DMS153 treated with DMSO at 0.1 percent for 48 hours (cell line): ENCODE data around the gene MLPH.
"Not testable (repeated sequence)": the region's sequence is repeated elsewhere in the genome, so short reads cannot be mapped to it uniquely, and the experiment has no call there.

Source experiments
- DNase-seq: peaks from one replicate; lab custom pipeline; 2025; ENCODE audit not compliant: unreplicated experiment; lab: John Stamatoyannopoulos, UW

The MLPH gene

GRCh38 chr2:237581326-237581725, 94.3 kb downstream of the MLPH start:
- no peak for DNase-seq

- DNase-seq, result peak; percentile 76
These were observed 95.0 kb downstream of the MLPH start for GRCh38 chr2:237581751-237582746.

DNA sequence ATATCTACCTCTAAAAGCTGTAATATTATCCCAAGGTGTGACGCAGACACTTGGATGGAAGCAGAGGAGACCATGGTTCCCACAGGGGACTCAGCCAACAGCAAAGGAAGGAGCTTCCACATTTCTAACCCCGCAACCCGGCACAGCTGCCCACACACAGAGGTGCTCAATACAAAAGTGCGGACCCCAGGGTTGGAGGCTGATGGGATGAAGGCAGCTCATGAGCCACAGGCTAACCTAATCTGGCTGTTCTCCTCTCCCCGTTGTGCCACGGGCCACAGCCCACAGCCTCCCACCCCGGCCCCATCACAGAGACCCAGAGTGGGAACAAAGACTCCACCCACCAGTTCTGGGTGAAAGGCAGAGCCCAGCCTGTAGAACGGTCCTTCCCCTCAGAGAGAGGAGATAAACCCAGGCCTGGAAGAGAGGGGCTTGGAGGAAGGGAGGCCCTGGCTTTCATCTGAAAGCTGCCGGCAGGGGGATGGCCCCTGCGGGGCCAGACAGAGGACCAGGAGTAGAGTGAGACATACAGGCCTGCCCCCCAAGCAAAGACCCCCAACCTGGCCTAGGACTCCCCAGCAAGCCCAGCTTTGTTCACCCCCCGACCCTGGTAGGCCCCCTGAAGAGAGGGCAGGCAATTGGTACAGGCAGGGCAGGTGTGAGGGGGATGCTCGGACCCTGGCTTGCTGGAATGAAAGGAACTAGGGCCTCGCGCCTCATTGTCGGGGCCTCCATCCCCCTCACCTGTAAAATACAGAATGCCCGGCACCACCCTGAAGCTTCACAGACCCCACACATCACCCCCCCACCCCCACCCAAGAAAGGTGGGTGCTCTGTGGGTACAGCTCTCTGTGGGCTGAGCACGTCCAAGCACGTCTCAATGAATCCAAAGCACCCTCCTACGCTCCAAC, 96.6 kb downstream of the MLPH start:
- DNase-seq, result no peak

DNA sequence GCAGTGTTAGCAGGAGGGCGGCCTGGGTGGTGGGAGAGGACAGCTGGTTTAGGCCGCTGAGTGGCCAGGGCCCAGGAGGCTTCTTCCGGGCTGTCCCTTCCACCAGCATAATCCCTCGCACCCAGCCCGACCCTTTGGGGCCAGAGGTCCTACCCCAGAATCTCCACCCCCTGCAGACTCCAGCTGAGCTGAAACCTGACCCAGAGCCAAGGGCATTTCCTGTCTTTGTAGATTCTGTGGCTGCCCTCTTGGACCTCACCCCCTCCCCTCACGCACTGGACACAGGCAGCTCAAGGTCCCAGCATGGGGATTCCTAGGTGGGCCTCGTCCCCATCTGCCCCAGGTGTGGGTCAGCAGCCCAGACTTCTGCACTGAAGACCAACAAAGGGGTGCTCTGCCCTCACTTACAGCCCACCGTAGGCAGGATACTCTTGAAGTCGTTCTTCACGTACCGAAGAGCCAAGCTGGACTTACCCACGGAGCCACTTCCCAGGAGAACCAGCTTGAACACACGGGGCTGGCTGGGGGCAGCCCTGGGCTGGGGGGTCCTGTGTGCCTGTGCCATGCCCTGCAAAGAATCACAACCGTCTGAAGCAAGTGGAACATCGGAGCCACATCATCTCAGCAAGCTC, 98.7 kb downstream of the MLPH start:
- no peak for DNase-seq

- DNase-seq, result no peak
These were observed 101.1 kb downstream of the MLPH start for GRCh38 chr2:237588044-237588696.

DNA sequence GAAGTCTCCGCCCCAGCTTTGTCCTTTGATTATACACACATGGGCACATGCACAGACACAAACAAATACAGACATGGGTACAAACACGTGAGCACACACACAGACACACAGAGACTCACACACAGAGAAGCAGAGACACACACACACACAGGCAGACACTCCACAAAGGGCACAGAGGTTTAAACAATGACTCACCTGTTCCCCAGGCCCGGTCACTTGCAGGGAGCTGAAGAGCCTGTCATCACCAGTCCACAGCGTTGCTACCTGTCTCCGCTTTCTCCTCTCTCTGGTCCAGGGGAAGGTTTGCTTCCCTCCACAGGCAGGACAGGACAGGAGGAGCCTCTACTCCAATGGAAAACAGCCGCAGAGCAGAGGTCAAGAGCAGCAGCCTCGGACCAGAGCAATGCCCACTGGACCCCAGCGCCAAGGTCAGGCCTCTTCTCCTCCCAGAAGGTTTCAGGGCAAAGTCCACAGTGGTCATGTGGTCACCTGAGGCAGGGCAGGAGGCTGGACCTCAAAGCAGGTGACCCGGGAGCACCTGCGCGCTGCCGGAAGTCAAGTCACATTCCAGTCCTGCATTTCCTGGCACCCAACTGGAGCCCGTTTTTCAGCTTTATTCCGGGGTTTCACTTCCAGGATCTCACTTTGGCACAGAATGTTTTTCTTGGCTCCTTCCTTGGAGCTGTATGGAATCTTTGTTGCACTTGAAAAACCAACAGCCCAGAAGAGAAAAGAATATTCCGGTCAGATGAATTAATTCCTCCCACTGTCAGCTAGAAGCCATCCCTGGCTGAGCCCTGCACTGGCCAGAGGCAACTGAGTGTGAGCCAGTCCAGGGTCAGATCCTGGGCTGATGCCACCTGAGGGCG, 103.5 kb downstream of the MLPH start, which contains the start of gene RAB17:
Gene RAB17, minus strand, starts transcription at position 463 of the 869 bp plus-strand sequence. CDS start 4,580 bp downstream, outside the sequence.
- peak; percentile 36 for DNase-seq

GRCh38 chr2:237591141-237591881, 104.3 kb downstream of the MLPH start:
- peak; percentile 69 for DNase-seq

DNA sequence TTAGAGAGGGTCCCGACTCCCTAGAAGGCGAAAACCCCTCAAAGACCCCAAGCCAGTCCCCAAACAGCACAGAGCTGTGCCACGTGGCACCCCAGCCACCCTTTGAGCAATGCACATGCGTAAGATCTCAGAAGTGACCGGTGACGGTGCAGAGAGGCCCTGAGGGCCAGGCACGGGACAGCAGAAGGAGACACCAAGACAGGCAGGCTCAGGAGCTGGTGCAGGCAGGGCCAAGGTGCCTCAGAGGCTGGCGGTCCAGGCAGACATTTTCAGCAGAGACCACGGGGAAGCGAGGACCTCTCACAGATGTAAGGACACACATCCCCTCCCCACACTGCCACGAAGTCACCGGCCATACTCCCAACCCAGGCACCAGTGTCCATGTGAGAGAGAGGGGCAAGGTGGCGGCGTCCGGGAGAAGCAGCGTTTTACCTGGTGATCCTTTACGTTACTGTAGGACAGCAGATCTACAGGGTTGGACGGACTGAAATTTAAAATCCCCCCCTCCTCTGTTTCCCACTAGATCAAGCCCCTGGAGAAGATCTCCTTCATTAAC, 105.5 kb downstream of the MLPH start:
- no peak for DNase-seq

DNA sequence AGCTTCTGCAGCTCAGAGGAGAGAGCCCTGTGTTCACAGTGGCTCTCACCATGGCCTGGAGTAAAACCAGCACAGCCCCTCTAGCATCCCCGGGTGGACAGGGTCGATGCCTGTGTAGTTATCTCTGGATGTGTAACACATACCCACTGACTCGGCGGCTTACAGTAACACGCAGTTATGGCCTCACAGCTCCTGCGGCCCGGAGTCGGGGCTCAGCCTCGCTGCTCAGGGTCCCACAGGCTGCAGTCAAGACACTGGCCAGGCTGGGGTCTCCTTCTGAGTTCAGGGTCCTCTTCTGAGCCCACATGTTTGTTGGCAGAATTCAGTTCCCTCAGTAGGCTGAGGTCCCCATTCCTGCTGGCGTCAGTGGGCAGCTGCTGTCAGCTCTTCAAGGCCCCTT, 106.0 kb downstream of the MLPH start:
- DNase-seq, result no peak

- DNase-seq, result no peak
These were observed 106.7 kb downstream of the MLPH start for GRCh38 chr2:237593596-237594320.

DNA sequence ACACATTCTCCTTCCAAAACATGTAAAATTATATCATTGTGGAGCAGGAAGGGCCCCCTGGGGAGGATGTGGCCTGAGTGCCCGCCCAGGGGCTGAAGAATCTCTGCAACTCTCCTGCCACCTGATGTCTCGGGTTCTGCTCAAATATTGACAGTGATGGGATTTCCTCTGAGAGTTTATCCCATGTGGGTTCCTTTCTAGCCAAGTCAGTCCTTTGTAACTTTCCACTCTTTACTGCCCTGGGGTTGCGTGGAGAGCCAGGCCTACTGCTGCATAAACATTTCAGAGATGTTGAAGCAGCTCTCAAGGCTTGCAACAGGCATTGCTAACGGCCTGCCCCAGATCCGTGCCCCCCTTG, 107.4 kb downstream of the MLPH start:
- DNase-seq, result no peak

- not testable (repeated sequence) for DNase-seq
These were observed 108.9 kb downstream of the MLPH start for GRCh38 chr2:237595829-237596519.

DNA sequence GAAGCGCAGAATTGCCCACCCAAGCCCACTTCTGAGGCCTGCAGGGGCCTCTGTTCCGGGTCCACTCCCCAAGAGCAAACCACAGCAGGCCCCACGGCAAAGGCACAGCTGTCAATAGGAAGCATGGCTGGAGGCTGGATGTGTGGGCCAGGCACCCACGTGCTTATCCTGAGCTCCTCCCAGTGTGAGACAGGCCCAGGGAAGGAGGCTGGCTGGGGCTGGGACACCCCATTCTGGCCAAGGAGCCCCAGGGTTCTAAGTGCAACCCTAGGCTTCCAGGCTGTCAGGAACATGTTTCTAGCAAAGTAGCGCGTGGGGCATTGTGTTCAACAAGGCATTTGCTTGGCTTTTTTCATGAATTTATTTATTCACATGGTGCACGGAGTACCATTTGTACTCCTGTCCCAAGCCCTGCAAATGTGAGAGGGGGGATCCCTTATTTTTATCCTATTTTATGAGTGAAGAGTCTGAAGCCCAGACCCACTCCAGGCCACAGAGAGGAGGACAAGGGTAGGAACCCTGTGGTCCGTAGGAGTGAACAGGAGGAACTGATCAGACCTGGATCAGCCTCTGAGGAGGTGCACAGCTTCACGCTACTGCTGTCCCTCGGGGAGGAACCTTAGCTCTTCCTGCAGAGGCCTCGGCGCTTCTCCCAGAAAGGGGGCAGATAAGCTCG, 109.6 kb downstream of the MLPH start:
- no peak for DNase-seq

DNA sequence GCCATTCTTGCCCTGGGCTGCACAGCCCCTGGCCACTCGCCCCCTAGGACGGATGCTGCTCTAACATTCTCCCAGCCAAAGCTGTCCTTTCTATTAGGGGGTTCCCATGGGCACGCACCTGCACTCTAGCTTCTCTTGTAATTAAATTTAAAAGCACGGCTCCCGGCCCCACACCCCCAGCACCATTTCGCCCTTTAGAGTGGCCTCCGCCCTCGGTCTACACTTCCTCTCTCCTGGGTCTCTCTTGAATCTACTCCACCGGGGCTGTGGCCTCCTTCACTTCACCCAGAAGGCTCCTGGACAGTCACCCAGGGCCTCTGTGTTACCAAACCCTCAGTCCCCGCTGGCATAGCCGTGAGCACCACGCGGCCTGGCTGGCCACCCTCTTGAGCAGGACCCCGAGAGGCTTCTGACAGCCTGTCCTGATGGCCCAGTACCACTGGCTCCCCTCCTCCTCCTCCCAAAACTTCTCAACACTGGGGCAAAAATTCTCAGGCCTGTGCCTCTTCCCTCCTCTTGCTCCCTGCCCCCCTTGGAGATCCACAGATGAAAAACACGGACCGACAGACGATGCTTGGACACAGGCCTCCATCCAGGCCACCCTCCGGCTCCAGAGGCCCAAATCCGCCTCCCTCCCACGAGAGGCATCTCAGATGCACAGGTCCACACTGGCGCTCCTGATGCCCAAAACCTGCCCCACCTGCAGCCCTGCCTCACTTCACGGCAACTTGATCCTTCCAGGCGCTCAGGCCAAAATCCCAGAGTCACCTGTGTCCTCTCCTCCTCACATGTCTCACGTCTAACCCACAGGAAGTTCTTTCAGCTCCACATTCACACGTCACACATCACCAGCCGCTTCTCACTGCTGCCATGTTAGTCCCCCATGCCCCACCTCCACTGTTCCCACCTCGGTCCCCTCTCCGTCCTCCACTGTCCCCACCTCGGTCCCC, 110.4 kb downstream of the MLPH start:
- DNase-seq, result no peak

GRCh38 chr2:237598468-237599208, 111.6 kb downstream of the MLPH start:
- DNase-seq, result no peak
